ENCODE results near the gene ZNF414. TPM values are rescaled to one million over a fixed set of nuclear protein-coding genes. Genes with fewer than 3 reads are reported as not detected.

ZNF414 gene
- total and polyA plus RNA-seq, 7 donors, result 3.6 to 31.0 (median 17.1) TPM

DNA sequence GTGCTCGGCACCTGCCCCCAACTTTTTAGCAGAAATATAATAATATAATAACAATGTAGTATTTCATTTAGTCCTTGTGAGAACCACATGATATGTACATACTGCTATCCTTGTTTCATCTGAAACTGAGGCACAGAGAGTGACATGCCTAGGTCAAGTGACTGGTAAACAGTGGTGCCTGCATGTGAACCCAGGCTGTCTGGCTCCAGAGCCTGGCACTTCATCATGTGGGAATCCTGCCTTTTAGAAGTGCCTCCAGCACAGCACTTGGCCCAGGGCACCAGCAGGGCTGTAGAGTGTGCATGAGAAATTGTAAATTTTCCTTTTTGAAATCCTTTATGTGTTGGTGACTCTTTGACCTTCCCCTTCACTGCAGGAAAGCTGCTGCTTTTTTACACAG lies 39.0 kb downstream of the ZNF414 start:
- no peaks in the 10 kb centered on the region for H3K27me3 ChIP-seq
- no peaks in the 10 kb centered on the region for H3K9me3 ChIP-seq
- no peak for DNase-seq
- peaks cover 28 to 92% (median 42%) of the 10 kb centered on the region in 4 donors for H3K36me3 ChIP-seq
- H3K27ac ChIP-seq, result no peak overlapping the region
- intact Hi-C loops (cut with DNase I), result no loop called here
- no peak overlapping the region for H3K4me3 ChIP-seq
- peaks cover 0 to 18% (median 10%) of the 10 kb centered on the region in 4 donors for H3K4me1 ChIP-seq
- TF ChIP-seq, protein P1, sequence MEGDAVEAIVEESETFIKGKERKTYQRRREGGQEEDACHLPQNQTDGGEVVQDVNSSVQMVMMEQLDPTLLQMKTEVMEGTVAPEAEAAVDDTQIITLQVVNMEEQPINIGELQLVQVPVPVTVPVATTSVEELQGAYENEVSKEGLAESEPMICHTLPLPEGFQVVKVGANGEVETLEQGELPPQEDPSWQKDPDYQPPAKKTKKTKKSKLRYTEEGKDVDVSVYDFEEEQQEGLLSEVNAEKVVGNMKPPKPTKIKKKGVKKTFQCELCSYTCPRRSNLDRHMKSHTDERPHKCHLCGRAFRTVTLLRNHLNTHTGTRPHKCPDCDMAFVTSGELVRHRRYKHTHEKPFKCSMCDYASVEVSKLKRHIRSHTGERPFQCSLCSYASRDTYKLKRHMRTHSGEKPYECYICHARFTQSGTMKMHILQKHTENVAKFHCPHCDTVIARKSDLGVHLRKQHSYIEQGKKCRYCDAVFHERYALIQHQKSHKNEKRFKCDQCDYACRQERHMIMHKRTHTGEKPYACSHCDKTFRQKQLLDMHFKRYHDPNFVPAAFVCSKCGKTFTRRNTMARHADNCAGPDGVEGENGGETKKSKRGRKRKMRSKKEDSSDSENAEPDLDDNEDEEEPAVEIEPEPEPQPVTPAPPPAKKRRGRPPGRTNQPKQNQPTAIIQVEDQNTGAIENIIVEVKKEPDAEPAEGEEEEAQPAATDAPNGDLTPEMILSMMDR (IDR thresholded peaks at IDR 0.05), result no peak
- TF ChIP-seq POLR2A (IDR thresholded peaks at IDR 0.05), result no peak
- no peak for TF ChIP-seq POLR2AphosphoS5 (IDR thresholded peaks at IDR 0.05)
- 91 to 100% methylated on average over 1 of the region's 1 CpG for WGBS, 2 donors

DNA sequence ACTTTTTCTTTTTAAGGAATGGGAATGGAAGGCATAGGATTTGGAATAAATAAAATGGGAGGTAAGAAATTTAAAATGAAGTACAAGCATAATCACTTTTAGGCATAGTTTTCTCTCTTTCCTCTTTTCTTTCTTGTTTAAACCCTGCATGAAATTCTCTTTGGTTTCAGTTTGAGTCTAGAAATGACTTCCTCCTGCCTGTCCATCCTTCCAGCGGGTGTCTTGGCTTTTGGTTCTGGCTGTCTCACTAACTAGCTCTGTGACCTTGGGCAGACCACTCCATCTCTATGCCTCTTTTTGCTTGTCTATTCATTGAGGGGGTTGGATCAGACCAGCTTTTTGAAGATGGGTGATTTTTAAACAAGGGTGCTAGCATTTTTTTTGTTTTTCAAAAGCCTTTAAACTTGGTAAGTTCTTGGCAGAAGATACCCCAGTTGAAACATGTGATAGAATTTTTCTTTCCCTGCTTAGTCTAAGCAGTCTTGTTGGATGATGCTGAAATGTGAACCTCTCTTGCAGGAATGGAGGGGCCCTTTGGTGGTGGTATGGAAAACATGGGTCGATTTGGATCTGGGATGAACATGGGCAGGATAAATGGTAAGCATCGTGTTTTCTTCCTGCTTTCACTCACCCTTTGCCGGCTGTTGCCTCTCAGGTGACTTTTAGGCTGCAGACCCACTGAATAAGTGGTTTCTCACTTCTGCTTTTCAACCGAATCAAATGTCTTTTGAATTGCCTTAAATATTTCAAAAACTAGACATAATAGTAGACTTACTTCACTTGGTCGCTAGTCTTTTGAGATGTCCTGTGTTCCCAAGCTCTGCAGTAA lies 40.1 kb downstream of the ZNF414 start:
- intact Hi-C loops (cut with DNase I), result no loop called here
- 59 to 79% methylated on average over 6 of the region's 6 CpGs for WGBS, 2 donors
- Histone ChIP-seq H3K4me1 (peaks cover 0 to 14% (median 10%) of the 10 kb centered on the region in 4 donors), H3K4me3 (no peak overlapping the region), H3K9me3 (no peaks in the 10 kb centered on the region), H3K36me3 (peaks cover 38 to 97% (median 54%) of the 10 kb centered on the region in 4 donors), H3K27me3 (no peaks in the 10 kb centered on the region), H3K27ac (no peak overlapping the region)
- no peak for DNase-seq
- TF ChIP-seq EP300 (IDR thresholded peaks at IDR 0.05) (no peak), POLR2A (IDR thresholded peaks at IDR 0.05) (no peak), POLR2AphosphoS5 (IDR thresholded peaks at IDR 0.05) (no peak)
- TF ChIP-seq, protein P1 (IDR thresholded peaks at IDR 0.05), result no peak

- Histone ChIP-seq H3K4me1 (no peaks in the 10 kb centered on the region), H3K27ac (no peak overlapping the region), H3K36me3 (peaks cover 38 to 100% (median 80%) of the 10 kb centered on the region in 4 donors)
These were observed 44.2 kb downstream of the ZNF414 start for GRCh38 chr19:8469613-8470368.

GRCh38 chr19:8468761-8469373 lies 45.1 kb downstream of the ZNF414 start:
- no peak overlapping the region for H3K4me3 ChIP-seq
- no peaks in the 10 kb centered on the region for H3K4me1 ChIP-seq
- H3K27me3 ChIP-seq, result no peaks in the 10 kb centered on the region
- no peaks in the 10 kb centered on the region for H3K9me3 ChIP-seq
- peaks cover 31 to 100% (median 80%) of the 10 kb centered on the region in 4 donors for H3K36me3 ChIP-seq
- WGBS, 2 donors, result 82 to 92% methylated on average over 8 of the region's 8 CpGs
- no peak for TF ChIP-seq POLR2A (IDR thresholded peaks at IDR 0.05)
- no peak for TF ChIP-seq EP300 (IDR thresholded peaks at IDR 0.05)
- TF ChIP-seq, protein P1 (IDR thresholded peaks at IDR 0.05), result no peak
- TF ChIP-seq POLR2AphosphoS5 (IDR thresholded peaks at IDR 0.05), result no peak
- intact Hi-C loops (cut with DNase I), result no loop called here
- no peak for DNase-seq
- no peak overlapping the region for H3K27ac ChIP-seq

More at GRCh38 chr19:8469613-8470368, 44.2 kb downstream of the ZNF414 start:
- no peak overlapping the region for H3K4me3 ChIP-seq
- no peaks in the 10 kb centered on the region for H3K9me3 ChIP-seq
- WGBS, 2 donors, result 91 to 93% methylated on average over 13 of the region's 13 CpGs
- TF ChIP-seq POLR2AphosphoS5 (IDR thresholded peaks at IDR 0.05), result no peak
- TF ChIP-seq EP300 (IDR thresholded peaks at IDR 0.05), result no peak
- TF ChIP-seq, protein P1 (IDR thresholded peaks at IDR 0.05), result no peak
- no peak for TF ChIP-seq POLR2A (IDR thresholded peaks at IDR 0.05)
- intact Hi-C loops (cut with DNase I), result no loop called here
- DNase-seq, result no peak
- no peaks in the 10 kb centered on the region for H3K27me3 ChIP-seq
